ENCODE data around the gene CD37. TPM values are rescaled to one million over a fixed set of nuclear protein-coding genes. Genes with fewer than 3 reads are reported as not detected.
A peak's percentile ranks its signal among the peaks of the same experiment; 100 is the strongest.
"Not testable (repeated sequence)": the region's sequence is repeated elsewhere in the genome, so short reads cannot be mapped to it uniquely, and the experiment has no call there.

Gene CD37, protein sequence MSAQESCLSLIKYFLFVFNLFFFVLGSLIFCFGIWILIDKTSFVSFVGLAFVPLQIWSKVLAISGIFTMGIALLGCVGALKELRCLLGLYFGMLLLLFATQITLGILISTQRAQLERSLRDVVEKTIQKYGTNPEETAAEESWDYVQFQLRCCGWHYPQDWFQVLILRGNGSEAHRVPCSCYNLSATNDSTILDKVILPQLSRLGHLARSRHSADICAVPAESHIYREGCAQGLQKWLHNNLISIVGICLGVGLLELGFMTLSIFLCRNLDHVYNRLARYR
- 10 to 100 TPM in 10 of 12 donors, 1 to 10 TPM in 1, not detected in 1; 6.8 to 29.3 (median 18.5) TPM for polyA plus RNA-seq (ENCODE audit: insufficient read length in 12 of 12)
- long read RNA-seq, donor 1, partial matches to known transcripts = 77 of 78 reads
- long read RNA-seq, donor 1, other reads (novel, unspliced or antisense) = 0 of 78 reads
- long read RNA-seq, donor 2 = 0 reads
- long read RNA-seq, donor 3 = 0 reads
- long read RNA-seq, donor 4 = 0 reads
- long read RNA-seq, donor 5, partial matches to known transcripts = 0 of 1 reads
- long read RNA-seq, donor 5, other reads (novel, unspliced or antisense) = 0 of 1 reads
- long read RNA-seq, donor 6, partial matches to known transcripts = 32 of 32 reads
- long read RNA-seq, donor 6, other reads (novel, unspliced or antisense) = 0 of 32 reads
- long read RNA-seq, donor 7, partial matches to known transcripts = 9 of 15 reads
- long read RNA-seq, donor 7, other reads (novel, unspliced or antisense) = 6 of 15 reads
- long read RNA-seq, donor 8, partial matches to known transcripts = 0 of 2 reads
- long read RNA-seq, donor 8, other reads (novel, unspliced or antisense) = 0 of 2 reads
- long read RNA-seq, donor 9, partial matches to known transcripts = 14 of 16 reads
- long read RNA-seq, donor 9, other reads (novel, unspliced or antisense) = 0 of 16 reads
- long read RNA-seq, donor 10, partial matches to known transcripts = 21 of 22 reads
- long read RNA-seq, donor 10, other reads (novel, unspliced or antisense) = 0 of 22 reads
- long read RNA-seq, donor 11, partial matches to known transcripts = 33 of 34 reads
- long read RNA-seq, donor 11, other reads (novel, unspliced or antisense) = 0 of 34 reads

DNA sequence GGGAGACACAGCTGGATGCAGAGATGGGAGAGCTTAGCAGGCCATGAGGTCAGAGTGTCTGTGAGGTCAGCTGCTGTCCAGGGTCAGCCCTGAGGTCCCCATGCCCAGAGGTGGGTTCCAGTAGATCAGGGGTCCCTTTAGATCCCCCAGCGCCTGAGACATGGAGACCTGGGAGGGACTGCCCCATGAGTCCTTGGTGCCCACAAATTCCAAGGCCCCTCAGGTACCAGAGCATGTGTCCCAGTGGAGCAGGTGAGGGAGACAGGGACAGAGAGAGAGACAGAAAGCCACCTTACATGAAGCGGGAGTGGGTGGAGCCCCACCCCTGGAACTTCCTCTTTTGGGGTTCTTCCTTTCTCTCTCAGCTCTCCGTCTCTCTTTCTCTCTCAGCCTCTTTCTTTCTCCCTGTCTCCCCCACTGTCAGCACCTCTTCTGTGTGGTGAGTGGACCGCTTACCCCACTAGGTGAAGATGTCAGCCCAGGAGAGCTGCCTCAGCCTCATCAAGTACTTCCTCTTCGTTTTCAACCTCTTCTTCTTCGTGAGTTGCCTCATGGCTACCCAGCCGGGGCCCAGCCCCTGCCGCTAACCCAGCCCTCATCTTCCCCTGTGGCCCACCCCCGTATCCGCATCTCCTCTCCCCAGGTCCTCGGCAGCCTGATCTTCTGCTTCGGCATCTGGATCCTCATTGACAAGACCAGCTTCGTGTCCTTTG, at the start of gene CD37:
Gene CD37 (plus strand): TSS at position 336 of the 713 bp plus-strand sequence. CDS start 135 bp downstream, at position 471.
- no peak for DNase-seq

DNA sequence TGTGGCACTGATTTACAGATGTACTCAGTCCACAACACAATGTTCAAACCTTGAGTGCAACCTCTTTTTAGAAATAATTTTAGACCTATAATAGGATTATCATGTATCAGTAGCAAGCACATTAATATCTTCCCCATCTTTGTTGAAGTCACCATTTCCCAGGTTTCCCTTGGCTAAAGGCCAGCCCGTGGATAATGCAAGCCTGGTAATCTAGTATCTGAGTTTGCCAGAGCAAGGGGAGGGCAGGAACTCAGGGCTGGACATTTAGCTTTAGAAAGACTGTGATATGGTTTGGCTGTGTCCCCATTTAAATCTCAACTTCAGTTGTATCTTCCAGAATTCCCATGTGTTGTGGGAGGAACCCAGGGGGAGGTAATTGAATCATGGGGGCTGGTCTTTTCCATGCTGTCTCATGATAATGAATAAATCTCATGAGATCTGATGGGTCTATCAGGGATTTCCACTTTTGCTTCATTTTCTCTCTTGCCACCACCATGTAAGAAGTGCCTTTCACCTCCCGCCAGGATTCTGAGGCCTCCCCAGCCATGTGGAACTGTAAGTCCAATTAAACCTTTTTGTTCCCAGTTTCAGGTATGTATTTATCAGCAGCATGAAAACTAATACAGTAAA, 48.0 kb upstream of the CD37 start:
- DNase-seq = no peak

DNA sequence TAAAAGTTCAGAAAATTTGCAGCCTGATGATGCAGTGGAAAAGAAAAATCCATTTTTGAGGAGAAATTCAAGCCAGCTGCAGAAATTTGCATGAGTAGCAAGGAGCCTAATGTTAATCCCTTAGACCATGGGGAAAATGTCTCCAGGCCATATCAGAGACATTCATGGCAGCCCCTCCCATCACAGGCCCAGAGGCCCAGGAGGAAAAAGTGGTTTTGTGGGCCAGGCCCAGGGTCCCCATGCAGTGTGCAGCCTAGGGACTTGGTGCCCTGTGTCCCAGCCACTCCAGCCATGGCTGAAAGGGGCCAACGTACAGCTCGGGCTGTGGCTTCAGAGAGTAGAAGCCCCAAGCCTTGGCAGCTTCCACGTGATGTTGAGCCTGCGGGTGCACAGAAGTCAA, 47.0 kb upstream of the CD37 start:
- DNase-seq = not testable (repeated sequence)

DNA sequence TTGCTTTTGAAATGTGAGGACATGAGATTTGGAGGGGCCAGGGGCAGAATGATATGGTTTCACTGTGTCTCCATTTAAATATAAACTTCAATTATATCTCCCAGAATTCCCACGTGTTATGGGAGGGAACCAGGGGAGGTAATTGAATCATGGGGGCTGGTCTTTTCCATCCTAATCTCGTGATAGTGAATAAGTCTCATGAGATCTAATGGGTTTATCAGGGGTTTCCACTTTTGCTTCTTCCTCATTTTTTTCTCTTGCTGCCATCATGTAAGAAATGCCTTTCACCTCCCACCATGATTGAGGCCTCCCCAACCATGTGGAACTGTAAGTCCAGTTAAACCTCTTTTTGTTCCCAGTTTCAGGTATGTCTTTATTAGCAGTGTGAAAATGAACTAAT, 45.9 kb upstream of the CD37 start:
- DNase-seq = not testable (repeated sequence)

DNA sequence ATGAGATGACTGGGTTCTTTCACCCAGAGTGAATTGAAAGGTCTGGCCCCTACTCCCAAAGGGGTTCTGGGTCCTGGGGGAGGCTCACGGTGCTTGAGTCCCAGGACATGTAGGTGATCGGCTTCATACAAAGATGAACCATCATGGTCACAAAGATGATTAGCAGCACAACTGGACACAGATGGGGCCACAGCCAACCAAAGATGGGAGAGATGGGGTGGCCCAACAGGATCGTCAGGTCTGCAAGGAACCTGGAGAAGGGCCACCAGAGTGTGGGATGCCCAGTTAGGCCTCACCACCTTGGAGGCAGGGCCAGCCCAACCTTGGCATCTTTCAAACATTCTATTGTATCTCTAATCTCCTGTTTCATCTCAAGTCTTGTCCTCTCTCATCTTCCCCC, 44.7 kb upstream of the CD37 start:
- DNase-seq = no peak

DNA sequence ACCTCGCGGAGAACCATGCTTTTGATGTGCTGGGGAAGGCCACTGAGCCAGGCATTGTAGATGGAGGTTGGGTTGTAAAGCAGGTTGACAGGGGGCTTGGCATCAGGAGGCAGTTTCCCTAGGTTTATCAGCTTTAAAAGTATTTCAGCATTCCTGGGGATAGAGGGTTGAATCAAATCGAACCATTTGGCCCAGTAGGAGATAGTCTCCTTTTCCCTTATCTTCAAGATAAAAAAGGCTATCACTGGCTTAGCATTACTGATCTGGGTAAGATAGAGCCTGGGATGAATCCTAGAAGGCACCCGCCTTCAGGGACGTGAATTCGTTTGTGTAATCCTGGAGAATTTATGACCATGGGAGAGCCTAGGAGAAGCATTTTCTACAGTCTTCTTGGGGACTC, 40.8 kb upstream of the CD37 start:
- no peak for DNase-seq

DNA sequence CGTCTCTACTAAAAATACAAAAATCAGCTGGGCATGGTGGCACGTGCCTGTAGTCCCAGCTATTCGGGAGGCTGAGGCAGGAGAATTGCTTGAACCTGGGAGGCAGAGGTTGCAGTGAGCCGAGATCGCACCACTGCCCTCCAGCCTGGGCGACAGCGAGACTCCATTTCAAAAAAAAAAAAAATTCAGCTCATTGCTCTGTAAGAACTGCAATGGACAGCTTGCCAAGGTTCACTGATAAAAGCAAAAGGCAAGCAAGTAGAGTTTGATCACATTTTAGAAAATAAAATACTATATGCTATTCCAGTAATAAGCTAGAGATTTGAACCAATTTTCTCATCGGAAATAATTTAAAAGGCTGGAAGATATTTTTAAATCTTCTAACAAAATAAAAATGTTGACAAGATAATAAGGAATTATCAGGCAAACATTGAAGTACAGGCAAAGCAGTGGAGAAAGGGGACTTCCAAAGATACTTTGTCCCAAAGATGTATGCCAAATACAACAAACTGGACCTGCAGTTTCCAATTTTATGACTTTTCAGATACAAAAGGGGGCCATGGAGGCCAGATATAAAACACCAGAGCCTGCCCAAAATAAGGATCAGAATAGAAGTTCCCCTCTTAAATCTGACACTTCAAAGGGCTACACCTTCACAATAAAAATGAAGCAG, 39.9 kb upstream of the CD37 start:
- no peak for DNase-seq

DNA sequence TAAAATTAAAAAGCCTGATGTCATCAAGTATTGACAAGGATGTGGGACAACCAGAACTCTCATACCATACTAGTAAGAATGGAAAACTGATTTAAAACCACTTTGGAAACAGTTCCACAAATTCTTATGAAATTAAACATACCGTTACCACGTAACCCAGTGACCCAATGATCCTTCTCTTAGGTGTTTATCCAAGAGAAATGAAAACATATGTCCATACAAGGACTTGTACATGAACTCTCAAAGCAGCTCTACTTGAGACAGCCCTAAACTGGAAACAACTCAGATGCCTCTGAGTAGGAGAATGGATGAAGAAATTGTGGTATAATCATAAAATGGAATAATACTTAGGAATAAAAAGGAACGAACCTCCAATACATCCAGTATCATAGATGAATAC, 37.8 kb upstream of the CD37 start:
- no peak for DNase-seq

DNA sequence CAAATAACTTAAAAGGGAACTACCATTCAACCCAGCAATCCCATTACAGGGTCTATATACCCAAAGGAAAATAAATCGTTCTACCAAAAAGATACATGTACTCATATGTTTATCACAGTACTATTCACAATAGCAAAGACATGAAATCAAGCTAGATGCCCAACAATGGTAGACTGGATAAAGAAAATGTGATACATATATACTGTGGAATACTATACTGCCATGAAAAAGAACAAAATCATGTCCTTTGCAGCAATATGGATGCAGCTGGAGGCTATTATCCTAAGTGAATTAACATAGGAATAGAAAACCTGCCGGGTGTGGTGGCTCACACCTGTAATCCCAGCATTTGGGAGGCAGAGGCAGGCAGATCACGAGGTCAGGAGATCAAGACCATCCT, 36.6 kb upstream of the CD37 start:
- not testable (repeated sequence) for DNase-seq

DNA sequence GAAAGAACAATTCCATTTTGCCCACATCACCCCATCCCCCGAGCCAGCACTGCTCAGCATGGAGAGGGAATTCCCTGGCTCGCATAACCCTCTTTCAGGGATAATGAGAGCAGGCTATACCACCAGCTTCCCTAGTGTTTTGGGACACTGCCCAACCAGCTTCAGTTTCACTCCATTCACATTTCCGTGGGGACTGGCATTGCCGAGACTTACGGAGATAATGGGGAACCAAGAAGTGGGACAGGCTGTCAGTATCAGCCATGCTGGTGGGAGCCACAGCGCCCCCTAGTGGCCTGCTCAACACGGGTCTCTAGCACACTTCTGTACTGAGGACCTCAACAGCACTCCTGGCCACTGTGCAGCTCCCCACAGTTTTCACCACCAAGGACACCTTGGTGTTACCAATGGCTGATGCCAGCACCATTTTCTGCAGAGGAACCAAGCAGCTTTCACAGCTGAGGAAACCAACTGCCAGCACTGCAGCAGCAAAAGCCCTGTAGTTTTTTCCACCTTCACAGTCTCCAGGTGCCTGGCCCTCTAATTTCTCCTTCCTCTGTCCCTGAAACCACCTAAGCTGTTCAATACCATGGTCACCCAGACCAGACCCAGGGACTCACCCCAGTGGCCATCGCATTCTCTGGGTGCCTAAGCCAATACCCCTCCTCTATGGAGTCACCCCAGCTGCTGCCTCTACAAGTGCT, 33.9 kb upstream of the CD37 start:
- DNase-seq = peak; percentile 42

DNA sequence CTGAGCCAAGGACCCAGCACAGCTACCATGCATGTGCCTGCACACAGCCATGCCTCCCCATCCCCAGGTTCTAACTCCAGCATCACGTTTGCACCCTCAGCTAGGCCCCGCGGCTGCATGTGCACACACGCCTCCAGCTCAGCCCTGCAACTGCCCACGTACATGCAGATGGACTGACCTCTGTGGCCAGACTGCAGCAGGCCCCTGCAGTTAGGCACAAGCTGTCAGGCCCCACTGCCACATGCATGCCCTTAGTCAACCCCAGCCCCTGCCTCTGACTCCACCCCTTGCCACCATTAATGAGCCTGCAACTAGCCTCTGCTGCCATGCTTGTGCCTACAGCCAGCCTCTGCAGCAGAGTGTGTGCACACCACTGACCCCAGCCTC, 33.3 kb upstream of the CD37 start:
- no peak for DNase-seq

DNA sequence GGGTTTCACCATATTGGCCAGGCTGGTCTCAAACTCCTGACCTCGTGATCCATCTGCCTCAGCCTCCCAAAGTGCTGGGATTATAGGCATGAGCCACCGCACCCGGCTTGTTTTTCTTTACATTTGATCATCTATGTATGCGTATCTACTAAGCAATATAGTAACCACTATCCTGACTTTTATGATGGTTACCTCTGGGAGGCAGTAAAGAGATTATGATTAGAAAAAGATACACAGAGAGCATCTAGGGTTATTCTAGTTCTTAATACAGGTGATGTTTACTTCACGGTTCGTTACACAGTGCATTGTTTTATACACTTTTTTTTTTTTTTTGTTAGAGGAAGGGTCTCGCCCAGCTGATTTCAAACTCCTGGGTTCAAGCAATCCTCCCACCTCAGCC, 28.5 kb upstream of the CD37 start:
- not testable (repeated sequence) for DNase-seq

DNA sequence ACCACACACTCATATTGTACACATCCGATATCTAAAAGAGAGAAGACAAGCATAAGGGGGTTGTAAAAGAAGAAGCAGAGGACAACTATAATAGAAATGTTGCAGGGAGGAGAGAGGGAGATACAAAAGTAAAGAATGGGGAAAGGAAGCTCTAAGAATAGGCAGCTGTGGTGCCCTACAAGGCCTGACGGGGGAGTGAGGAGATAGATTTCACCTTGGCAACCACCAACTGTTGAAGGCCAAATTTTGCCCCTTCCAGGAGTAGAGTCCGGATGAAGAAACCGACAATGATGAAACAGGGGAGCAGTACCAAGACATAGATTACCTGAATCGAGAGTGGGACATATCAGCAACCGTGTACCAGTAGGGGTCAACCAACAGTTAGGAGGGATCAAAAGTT, 26.1 kb upstream of the CD37 start:
- DNase-seq = no peak

DNA sequence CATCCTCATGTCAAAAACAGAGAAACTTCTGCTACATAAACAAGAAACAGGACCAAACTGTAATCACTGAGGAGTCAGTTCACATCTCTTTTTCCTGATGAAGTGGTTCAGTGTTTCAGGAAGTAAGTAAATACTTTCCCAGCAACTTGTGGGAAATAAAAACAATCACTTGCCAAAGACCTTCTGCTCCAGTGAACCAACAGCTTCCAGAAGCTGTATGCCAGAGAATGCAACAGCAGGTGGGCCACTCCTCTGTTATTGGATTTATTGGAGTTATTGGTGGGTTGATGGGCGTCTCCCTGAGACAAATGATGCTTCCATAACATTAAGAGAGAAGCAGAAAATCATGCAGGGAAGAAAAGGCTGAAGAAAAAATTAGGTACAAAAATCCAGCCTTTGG, 20.1 kb upstream of the CD37 start:
- DNase-seq = no peak

DNA sequence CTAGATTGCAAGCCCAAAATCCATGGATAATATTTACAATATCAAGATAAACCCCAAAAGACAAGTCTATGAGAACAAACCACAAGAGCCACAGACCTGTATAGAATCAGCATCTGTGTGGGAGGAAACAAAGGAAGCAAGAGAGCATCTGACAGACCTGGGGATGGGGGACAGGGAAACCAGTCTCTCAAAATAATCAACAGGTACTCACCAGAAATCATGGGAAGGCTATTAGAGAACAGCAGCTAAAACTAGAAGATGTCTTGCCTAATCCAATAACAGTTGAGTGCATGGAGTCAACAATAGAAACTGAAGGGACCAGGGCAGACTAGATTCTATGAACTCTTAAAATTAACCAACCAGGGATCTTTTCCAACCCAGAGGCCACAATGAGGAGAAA, 18.9 kb upstream of the CD37 start:
- DNase-seq = no peak

DNA sequence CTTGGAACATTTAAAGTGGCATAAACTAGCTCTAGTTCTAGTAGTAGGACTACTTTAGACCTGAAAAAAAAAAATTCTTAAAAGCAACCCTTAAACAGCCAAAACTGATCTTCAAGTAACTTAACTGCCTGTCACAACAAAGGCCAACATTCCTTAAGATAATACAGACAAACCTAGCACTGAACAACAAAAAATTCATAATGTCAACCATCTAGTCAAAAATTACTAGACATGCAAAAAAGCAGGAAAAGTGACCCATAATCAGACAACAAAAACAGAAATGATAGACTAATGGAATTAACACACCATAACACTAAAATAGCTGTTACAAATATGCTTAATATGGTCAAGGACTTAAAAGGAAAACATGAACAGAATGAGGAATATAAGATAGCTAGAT, 16.9 kb upstream of the CD37 start:
- DNase-seq = no peak

DNA sequence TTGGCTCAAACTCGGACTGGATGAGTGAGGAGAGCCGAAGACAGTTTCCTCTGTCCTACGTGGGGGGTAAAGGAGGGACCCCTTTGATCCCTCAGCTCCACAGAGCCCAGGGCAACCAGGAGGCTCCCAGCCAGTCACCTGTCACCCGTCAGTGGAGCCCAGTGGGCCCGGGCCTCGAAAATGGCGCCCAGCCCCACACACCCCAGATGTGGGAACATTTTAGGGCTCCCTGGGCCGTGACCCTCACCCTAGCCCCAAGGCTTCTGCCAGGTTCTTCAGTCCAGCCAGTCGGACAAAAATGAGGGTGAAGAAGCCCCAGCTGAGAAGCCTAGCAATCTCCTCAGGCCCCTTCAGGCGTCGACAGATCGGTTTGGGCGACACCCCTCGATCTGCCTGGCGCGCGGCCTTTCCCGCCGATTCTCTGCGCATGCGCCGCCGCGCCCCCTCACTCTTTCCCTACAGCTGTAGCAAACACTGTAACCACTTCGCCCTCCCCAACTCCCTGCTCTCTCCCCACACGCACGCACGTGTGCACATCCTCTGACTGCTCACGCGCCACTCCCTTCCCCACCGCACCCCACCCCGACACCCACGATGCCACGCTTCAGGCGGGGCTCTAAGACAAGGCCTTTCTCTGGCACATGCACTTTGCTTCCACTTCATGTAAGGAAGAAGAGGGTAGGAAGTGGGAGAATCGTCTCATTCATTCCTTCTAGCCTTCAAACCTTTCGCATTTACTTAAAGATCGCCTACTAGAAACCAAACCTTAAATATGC, 10.2 kb upstream of the CD37 start, which contains the start of gene SLC6A16:
Gene SLC6A16 (minus strand): TSS at position 391 of the 776 bp plus-strand sequence. CDS start 13,844 bp downstream, outside the sequence.
- DNase-seq = no peak

DNA sequence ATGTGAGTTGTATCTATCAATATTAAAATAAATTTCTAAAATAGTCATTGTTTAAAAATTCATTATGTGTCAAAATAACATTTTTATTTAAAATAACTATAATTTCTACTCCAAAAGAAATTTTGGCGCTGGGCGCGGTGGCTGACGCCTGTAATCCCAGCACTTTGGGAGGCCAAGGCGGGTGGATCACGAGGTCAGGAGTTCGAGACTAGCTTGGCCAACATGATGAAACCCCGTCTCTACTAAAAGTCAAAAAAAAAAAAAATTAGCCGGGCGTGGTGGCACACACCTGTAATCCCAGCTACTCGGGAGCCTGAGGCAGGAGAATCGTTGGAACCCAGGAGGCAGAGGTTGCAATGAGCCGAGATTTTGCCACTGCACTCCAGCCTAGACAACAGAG, 9.4 kb upstream of the CD37 start:
- DNase-seq = not testable (repeated sequence)

DNA sequence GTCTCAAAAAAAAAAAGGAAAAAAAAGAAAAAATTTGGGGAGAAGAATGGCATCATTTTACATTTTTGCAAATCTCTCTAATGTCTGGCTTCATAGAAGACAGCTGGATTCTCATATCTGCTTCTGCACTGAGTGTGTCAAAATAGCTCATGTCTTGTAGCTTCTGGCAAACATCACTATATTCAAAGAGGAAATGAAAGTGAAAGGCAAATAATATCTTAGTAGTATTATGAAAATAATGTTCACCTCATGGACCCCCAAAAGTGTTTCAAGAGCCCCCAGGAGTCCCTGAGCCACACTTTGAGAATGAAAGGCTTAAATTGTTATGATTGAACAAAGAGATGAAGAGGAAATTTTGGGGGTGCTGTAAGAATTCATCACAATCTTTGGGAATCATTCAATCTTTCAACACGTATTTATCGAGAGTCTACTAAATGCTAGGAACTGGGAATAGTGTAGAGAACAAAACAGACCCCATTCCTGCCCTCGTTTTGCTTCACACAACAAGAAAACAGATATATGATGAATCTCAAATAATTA, 9.0 kb upstream of the CD37 start:
- DNase-seq = no peak
